Ishikawa (cell line): Measurements from ENCODE around the gene SLC6A5.

ENCODE experiments used
- CEBPB ChIP-seq: IDR thresholded peaks from 2 replicates; pipeline ENCODE4 v1.6.1; 2012
- CREB1 ChIP-seq: IDR thresholded peaks from 2 replicates; pipeline ENCODE4 v1.6.1; 2012; ENCODE audit warnings: low read depth
- EP300 ChIP-seq: IDR thresholded peaks from 2 replicates; pipeline ENCODE4 v1.6.1; 2012; ENCODE audit warnings: borderline replicate concordance
- NFIC ChIP-seq: IDR thresholded peaks from 2 replicates; pipeline ENCODE4 v1.6.1; 2012
- TAF1 ChIP-seq: IDR thresholded peaks from 2 replicates; pipeline ENCODE4 v1.6.1; 2012; ENCODE audit warnings: low read depth, mild to moderate bottlenecking
- YY1 ChIP-seq: IDR thresholded peaks from 2 replicates; pipeline ENCODE4 v1.6.1; 2012; ENCODE audit warnings: low read depth
- ZBTB7A ChIP-seq: IDR thresholded peaks from 2 replicates; pipeline ENCODE4 v1.6.1; 2012; ENCODE audit warnings: low read depth
- TF ChIP-seq, protein P1 (sequence below): IDR thresholded peaks from 2 replicates; pipeline ENCODE4 v1.6.1; 2012; ENCODE audit warnings: low read depth, mild to moderate bottlenecking

- no peak for TF ChIP-seq EP300
- TF ChIP-seq CREB1 = no peak
- no peak for TF ChIP-seq CEBPB
- no peak for TF ChIP-seq YY1
- TF ChIP-seq NFIC = no peak
- TF ChIP-seq TAF1 = no peak
- TF ChIP-seq, protein P1, sequence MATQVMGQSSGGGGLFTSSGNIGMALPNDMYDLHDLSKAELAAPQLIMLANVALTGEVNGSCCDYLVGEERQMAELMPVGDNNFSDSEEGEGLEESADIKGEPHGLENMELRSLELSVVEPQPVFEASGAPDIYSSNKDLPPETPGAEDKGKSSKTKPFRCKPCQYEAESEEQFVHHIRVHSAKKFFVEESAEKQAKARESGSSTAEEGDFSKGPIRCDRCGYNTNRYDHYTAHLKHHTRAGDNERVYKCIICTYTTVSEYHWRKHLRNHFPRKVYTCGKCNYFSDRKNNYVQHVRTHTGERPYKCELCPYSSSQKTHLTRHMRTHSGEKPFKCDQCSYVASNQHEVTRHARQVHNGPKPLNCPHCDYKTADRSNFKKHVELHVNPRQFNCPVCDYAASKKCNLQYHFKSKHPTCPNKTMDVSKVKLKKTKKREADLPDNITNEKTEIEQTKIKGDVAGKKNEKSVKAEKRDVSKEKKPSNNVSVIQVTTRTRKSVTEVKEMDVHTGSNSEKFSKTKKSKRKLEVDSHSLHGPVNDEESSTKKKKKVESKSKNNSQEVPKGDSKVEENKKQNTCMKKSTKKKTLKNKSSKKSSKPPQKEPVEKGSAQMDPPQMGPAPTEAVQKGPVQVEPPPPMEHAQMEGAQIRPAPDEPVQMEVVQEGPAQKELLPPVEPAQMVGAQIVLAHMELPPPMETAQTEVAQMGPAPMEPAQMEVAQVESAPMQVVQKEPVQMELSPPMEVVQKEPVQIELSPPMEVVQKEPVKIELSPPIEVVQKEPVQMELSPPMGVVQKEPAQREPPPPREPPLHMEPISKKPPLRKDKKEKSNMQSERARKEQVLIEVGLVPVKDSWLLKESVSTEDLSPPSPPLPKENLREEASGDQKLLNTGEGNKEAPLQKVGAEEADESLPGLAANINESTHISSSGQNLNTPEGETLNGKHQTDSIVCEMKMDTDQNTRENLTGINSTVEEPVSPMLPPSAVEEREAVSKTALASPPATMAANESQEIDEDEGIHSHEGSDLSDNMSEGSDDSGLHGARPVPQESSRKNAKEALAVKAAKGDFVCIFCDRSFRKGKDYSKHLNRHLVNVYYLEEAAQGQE = no peak
- TF ChIP-seq ZBTB7A = no peak
Measured at GRCh38 chr11:20623252-20623651, 23.8 kb downstream of the SLC6A5 start.
